Fibroblast of peridontal ligament (primary cell): Measurements from ENCODE around the gene FAXDC2.
"Not testable (repeated sequence)": the region's sequence is repeated elsewhere in the genome, so short reads cannot be mapped to it uniquely, and the experiment has no call there.

ENCODE experiments used
- DNase-seq: peaks from one replicate; pipeline ENCODE4 v3.0.0-alpha.2; 2010; ENCODE audit errors: extremely low read depth

The FAXDC2 gene

DNA sequence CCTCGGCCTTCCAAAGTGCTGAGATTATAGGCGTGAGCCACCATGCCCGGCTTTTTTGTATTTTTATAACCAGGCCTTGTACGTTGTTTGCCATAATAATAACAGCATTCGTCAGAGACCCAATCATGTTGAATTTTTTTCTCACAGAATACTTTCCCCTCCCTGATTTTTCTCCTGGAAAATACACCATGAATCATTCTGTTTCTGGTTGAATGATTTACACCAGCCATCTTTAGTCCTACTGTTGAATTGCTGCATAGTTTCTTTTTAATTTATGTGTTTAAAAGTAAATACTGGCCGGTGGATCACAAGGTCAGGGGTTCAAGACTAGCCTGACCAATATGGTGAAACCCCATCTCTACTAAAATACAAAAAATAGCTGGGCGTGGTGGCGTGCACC lies 11.5 kb upstream of the FAXDC2 start:
- peak; percentile 7 for DNase-seq

DNA sequence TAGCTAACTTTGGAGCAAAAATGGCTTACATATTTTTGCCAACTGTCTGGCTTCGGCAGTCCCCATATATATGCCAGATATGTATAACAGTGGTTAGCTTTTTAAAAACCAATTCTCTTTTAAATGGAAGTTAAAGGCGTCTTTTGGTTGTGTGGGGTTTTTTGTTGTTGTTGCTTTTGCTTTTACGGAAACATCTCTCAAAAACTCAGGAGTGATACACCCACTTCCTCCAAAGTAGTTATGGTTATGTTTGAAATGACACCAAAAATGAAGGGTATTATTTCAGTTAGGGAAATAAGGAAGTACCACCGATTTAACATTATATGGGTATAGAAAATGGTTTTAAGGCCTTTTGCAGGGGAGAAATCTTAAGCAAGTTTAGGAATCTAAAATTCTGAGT lies 10.4 kb upstream of the FAXDC2 start:
- DNase-seq = no peak

DNA sequence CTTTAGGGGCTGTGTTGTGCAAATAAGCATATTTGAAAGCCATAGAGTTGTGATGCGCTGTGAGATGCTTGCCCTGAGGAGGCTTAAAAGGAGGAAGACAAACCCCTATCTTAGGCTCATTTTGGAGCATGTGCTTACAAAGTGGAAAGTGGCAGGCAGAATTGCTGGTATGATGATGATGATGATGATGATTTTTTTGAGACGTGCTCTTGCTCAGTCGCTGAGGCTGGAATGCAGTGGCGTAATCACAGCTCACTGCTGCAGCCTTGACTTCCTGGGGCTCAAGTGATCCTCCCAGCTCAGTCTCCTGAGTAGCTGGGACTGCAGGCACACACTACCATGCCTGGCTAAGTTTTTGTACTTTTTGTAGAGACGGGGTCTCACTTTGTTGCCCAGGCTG lies 9.7 kb upstream of the FAXDC2 start:
- DNase-seq = peak; percentile 61

DNA sequence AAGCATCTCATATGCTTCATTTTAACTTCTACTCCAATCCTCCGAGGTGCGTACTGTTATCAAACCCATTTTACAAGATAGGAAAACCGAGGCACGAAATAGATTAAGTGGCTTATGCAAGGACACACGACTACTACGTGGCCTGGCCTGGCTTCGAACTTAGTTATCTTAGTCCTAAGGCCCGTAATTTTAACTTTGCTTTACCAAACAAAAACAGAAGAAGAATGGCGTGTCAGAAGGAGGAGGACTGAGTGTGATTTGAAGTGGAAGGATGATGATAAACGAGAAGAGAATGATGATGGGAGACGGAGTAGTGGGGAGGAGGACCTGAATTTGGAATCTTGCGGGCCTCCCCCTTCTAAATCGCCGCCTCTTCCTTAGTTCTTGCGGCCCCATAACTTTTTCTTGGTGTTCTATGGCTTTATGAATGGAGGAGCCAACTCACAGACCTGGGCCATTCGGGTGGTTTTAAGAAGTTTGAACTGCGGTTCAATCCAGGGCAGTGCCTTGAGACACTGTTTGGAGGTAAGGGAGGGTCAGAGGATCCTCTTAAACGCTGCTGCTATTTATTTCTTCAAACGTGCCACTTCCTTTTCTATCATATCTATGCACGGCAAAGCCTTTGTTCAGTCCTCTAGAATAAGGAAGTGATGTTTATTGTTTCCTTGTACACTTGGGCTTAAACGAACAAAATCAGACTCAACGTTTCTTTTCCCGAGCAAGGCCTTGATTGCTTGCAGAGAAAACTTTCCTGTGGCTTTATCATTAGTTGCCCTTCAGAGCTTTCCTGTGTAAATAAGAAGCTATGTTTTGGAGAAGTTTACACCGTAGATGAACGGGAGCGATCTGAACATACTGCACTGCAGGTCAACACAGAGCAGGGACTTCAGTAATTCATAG lies 8.8 kb upstream of the FAXDC2 start:
- DNase-seq = peak; percentile 20

DNA sequence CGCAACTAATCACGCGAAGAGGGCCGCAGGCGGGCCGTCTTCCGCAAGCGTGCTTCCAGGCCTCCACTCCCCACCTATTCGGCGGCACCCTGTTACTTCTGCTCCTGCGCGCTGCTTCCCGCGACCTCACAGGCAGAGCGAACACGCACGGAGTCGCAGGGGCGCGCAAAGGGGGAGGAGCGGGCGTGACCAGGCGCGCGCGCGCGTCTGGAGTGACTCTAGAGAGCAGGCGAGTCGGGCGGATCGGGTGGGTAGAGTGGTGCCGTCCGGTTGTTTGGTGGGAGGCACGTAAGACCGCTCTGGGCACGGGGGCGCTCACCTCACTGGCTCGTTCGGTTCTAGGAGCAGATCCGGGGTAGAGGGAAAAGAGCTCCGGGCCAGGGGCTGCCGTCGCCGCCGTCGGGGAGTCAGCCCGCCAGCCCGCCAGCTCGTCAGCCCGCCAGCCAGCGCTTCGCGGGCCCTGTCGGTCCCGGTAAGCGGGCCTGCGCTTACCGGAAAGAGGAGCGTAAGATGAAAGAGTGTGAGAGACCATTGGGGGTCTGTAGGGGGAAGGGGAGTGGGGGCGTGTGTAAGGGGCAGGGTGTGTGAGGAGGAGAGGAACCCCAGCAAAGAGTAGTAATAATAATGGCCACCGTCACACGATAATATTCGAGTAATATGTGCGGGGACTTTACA lies 8.0 kb upstream of the FAXDC2 start, which contains the start of gene CNOT8:
TSS of gene CNOT8 (plus strand) at position 331 of the 675 bp plus-strand sequence. CDS start 4,652 bp downstream, outside the sequence.
- DNase-seq = peak; percentile 96

DNA sequence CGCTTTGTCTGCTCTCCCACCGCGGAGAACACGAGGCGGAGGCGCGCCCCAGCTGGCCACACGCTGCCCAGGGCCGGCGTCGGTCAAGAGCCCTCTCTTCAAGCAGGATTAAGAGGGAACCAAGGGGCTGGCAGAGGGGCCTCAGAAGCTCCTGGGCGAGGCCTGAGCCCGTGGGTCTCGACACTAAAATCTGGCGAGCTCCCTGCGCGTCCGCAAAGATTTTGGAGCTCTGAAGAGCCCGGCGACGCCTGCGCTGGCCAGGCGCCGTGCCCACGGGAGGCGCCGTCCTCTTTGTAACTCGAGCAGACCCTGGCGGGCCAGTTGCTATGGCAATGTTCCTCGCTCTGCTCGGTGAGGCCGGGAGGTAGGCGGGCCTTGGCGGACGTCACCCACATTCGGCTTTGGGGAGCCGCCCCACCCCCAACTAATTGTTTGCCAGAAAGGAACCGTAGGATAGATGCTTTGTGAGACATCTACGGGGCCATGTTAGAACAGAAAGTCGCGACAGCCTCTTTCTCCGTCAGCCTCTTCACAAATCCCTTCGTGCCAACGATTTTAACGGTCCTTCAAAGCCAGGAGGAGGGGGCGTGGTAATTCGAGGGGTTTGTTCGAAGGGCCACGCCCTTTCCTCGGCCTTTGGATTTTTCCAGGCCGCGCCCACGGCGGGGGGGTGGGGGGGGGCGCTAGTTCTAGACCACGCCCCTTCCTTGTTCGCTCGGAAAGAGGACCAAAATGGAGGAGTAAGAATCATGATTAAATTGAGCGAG lies 7.3 kb upstream of the FAXDC2 start:
- DNase-seq = peak; percentile 96

DNA sequence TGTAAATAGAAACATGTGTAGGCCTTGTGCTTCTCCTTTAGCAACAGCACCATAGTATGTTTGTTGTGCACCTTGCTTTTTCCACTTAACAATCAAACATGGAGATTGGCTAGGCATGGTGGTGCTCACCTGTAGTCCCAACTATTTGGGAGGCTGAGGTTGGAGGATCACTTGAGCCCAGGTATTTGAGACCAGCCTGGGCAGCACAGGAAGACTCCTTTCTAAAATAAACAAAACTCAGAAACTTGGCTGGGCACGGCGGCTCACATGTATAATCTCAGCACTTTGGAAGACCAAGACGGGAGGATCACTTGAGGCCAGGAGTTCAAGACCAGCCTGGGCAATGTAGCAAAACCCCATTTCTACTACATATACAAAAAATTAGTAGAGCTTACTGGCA lies 948 bp upstream of the FAXDC2 start:
- DNase-seq = no peak

DNA sequence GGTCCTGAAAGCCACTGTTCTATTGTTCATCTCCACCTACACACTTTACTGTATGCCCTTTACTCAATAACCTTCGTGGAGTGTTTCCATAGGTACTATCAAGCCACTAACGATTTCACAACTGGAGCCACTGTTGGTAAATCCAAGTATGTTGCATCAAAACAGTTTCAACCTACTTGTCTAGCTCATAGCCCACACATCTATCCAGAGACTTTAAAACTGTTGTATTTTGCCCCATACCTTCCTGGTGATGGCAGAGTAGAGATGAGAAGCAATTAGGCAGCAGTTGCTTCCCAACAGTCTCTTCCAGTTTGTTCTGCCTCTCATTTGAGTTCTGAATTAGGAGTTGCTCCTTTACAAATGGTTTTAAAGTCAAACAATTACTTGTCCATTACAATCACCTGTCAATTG lies 607 bp downstream of the FAXDC2 start:
- DNase-seq = peak; percentile 46

DNA sequence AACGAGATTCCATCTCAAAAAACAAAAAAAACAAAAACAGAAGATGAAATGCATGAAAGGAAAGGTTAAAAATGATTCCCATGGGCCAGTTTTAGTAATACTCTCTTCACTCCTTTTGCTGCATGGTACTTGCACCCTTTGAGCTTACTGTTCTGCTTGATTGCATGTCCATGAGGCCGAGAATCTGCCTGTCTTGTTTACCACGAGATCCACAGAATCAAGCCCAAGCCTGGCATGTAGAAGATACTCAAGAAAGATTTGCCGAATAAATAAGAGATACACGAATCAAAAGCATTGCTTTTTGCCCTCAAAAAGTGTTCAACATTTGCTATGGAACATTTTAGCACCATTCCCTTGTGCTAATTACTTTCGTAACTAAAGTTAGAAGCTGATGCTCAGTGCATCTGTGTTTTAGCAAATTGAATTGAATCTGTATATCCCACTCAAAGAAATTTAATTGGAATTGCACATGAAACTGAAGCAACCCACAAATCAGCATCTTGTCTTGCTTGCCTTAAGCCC lies 1.1 kb downstream of the FAXDC2 start:
- no peak for DNase-seq

DNA sequence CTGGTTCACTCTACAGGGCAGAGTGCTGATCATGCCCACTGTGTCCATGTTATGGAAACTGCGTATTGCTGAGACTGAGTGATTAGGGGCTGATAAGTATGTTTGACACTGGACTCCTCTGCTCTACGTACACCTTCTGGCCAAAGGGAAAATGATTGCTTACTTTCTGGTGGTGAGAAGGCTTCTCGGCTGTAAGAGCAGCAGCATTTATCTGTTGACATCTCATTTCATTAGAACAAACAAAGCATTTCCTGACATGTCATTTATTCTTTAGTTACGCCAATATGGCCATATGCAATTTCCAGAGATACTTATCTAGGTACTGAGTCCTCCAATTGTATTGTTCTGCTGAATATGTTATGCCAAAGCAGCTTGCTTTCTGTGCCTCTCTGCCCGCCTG lies 5.6 kb downstream of the FAXDC2 start:
- no peak for DNase-seq

DNA sequence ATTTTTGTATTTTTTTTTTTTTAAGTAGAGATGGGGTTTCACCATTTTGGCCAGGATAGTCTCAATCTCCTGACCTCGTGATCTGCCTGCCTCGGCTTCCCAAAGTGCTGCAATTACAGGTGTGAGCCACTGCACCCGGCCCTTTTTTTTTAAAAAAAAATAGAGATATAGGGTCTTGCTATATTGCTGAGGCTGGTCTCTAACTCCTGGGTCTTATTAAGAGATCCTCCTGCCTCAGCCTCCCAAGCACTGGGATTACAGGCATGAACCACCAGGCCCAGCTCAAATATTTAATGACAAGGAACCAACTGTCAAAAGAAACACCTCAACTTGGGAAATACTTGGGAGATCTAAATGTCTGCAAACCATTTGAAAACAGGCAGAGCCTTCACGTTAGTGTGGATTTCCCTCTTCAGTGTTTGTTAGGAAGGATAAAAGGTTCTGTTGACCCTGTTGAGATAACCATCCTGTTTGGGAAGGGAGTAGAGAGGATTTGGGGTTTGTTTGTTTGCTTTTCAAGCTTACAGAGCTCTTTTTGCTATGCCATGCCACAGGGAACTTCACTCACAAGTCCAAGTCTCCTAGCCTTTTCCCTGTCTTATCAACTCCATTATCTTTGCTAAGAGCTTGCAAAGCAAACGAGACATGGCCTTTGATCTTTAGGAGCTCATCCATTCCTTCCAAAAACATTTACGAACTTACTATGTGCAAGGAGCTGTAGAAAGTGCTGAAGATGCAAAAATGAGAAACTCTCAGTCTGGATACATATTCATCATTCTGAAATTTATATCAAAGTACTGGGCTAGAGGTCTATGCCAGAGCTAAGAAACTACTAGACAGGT lies 7.5 kb downstream of the FAXDC2 start:
- DNase-seq = no peak

DNA sequence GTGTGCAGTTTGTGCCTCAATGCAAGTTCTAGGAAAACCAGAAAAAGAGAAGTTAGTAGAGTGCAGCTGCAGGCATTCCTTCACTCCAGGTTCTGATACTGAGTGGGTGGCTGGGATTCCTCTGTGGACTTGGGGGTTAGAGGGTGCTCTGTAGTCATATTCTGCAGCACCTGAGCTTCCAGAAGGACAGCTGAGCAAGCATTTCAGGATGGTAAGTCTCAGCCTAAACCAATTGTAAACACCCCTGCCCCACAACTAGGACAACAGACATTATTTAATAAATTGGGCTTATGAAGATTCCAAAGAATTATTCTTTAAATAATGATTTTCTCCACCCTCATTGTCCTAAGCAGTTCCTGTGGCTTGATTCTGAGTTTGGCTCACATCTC lies 9.1 kb downstream of the FAXDC2 start:
- no peak for DNase-seq

DNA sequence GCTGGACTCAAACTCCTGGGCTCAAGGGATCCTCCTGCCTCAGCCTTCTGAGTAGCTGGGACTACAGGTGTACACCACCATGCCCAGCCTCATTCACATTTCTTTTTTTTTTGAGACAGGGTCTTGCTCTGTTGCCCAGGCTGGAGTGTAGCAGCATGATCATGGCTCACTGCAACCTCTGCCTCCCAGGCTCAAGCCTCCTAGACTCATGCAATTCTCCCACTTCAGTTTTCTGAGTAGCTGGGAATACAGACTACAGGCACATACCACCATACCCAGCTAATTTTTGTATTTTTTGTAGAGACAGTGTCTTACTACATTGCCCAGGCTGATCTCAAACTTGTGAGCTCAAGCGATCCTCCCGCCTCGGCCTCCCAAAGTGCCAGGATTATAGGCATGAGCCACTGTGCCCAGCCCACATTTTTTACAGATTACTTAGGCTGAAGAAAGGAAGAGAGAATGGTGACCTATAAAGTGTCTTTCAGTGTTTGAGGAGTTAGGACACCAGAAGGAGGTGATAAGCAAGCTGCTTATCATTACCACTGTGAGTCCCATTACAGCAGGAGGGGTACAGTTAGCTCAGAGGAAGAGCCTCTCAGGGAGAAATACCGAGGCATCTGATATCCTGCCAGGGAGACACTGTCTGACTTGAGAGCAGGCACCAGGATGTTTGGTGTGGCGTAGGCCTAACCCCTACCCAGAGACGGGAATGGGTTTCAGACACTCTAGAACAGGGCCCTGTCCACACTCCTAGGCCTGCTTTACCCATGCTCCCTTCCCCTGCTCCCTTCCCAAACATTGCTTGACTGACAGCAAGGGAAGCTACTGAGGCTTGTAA lies 9.7 kb downstream of the FAXDC2 start:
- no peak for DNase-seq

DNA sequence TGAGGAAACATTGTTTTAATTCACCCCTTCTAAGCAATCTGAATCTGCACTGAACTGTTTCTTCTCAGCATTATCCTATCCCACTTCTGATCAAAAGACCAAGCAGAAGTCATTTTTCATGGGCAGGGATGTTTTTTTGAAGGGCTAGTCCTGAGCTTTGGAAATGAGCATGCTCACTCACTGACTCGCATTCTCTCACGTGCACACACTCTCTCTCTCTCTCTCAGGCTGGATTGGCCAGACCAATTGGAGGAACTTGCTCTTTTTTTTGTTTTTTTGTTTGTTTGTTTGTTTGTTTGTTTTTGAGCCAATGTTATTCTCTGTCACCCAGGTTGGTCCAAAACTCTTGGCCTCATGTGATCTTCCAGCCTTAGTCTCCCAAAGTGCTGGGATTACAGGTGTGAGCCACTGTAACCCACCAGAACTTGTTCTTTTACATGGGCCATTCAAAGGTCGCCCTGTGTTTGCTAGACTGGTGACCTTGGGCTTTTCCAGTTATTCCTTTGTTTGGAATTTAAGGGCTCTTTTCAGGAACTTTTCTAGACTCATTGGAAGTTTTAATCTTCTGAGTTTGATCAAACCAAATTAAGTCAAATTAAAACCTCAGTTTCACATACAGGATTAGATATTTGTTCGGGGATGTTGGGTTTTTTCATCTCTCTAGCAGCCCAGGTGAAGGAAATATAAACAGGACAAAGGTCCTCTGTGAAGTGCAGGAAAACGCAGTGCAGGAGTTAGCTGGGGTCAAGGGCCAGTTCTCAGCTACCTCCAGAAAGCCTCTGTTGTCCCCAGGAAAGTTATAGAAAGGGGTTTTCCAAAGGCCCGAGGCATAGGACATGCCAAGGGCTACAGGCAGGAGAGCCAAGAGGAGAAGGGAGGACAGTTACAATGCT lies 13.1 kb downstream of the FAXDC2 start:
- no peak for DNase-seq

DNA sequence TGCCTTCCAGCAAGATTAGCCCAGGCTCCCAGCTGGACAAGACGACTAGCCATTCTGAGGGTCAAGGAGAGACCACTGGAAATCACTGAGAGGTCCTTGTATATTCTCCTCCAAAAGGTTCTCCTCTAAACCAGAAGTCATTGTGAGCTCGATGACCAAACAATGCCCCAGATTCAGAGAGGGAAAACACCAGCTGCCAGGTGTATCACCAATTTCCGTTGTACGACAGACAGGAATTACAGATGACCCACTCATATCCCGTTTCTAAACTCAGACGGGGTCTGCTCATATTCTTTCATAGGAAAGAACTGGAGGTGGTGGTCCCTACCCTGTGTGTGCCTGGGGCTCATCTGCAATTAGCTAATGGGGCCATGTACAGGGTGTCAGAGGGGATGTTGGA lies 14.2 kb downstream of the FAXDC2 start:
- DNase-seq = no peak

DNA sequence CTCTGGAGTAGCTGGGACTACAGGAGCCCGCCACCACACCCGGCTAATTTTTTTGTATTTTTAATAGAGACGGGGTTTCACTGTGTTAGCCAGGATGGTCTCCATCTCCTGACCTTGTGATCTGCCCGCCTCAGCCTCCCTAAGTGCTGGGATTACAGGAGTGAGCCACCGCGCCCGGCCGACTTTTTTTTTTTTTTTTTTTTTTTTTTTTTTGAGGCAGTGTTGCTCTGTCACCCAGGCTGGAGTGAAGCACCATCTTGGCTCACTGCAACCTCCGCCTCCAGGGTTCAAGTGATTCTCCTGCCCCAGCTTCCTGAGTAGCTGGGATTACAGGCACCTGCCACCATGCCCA lies 14.7 kb downstream of the FAXDC2 start:
- DNase-seq = not testable (repeated sequence)

DNA sequence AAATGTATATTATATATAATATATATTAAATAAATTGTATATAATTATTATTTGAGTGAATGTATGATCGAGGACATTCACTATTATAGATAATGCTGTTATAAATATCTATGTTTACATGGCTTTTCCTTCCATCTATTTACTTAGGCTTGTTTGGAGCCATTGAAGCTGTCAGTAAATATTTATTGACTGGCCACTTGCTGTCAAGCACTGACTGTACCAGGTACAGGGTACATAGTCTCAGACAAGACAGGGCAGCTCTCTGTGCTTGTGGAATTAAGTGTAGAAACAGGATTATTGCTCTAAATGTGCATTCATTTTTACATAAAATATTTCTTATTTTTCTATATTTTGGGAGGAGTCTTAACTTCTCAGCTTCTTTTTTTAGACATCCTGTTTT lies 16.4 kb downstream of the FAXDC2 start:
- DNase-seq = no peak

DNA sequence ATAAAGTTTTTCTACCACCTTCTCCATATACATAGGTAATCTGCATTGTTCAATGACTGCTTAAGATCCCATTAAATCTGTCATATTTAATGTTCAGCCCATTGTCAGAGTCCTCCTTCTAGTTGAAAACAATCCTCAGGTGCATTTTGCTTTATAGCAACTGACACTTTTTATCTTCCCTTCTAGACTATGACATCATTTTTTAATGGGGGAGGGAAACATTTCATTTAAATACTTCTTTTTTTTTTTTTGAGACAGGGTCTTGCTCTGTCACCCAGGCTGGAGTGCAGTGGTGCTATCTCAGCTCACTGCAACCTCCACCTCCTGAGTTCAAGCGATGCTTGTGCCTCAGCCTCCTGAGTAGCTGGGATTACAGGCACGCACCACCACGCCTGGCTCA lies 17.6 kb downstream of the FAXDC2 start:
- not testable (repeated sequence) for DNase-seq

DNA sequence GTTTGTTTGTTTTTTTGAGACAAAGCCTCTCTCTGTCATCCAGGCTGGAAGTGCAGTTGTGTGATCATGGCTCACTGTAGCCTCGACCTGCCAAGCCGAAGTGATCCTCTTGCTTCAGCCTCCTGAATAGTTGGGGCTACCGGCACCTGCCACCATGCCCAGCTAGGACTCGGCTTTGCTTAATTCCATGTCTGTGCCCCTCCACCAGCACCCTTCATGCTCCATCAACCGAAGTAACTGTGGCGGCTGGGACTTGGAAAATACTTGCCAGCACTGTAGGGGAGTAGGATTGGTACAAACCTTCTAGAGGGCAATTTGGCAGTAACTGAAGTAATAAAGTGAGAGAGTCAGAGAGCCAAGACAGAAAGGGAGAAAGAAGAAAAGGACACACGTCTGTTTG lies 19.0 kb downstream of the FAXDC2 start:
- DNase-seq = no peak
